Cerebellar cortex (tissue), 1 donor: ENCODE results near the gene CACNA1C.

Experiments
- DNase-seq: peaks from one replicate; pipeline ENCODE4 v3.0.0-alpha.2; 2015; ENCODE audit warnings: low spot score

Gene CACNA1C

GRCh38 chr12:2415568-2415944, 362.8 kb downstream of the CACNA1C start:
- DNase-seq: no peak

- no peak for DNase-seq
These were observed 363.4 kb downstream of the CACNA1C start for GRCh38 chr12:2416158-2416557.

GRCh38 chr12:2417481-2418160, 364.8 kb downstream of the CACNA1C start:
- no peak for DNase-seq

- no peak for DNase-seq
These were observed 365.8 kb downstream of the CACNA1C start for GRCh38 chr12:2418579-2418978.

GRCh38 chr12:2422591-2422990, 369.8 kb downstream of the CACNA1C start:
- no peak for DNase-seq

- DNase-seq: no peak
These were observed 376.2 kb downstream of the CACNA1C start for GRCh38 chr12:2429032-2429431.

- DNase-seq: no peak
These were observed 379.0 kb downstream of the CACNA1C start for GRCh38 chr12:2431810-2432209.

- no peak for DNase-seq
These were observed 380.1 kb downstream of the CACNA1C start for GRCh38 chr12:2432856-2433255.

GRCh38 chr12:2435511-2435910, 382.7 kb downstream of the CACNA1C start:
- DNase-seq: no peak

GRCh38 chr12:2439332-2440100, 386.7 kb downstream of the CACNA1C start:
- no peak for DNase-seq

GRCh38 chr12:2443776-2444175, 391.0 kb downstream of the CACNA1C start:
- DNase-seq: no peak

- no peak for DNase-seq
These were observed 393.2 kb downstream of the CACNA1C start for GRCh38 chr12:2445968-2446367.

- DNase-seq: no peak
These were observed 395.1 kb downstream of the CACNA1C start for GRCh38 chr12:2447861-2448260.

- DNase-seq: no peak
These were observed 396.8 kb downstream of the CACNA1C start for GRCh38 chr12:2449586-2449985.

GRCh38 chr12:2450553-2450952, 397.8 kb downstream of the CACNA1C start:
- no peak for DNase-seq

- no peak for DNase-seq
These were observed 398.2 kb downstream of the CACNA1C start for GRCh38 chr12:2451025-2451424.

- DNase-seq: no peak
These were observed 398.7 kb downstream of the CACNA1C start for GRCh38 chr12:2451497-2451896.

GRCh38 chr12:2453076-2453760, 400.4 kb downstream of the CACNA1C start:
- DNase-seq: no peak

GRCh38 chr12:2453761-2454090, 400.9 kb downstream of the CACNA1C start:
- DNase-seq: no peak

GRCh38 chr12:2454601-2455177, 401.9 kb downstream of the CACNA1C start:
- no peak for DNase-seq

GRCh38 chr12:2455410-2455809, 402.6 kb downstream of the CACNA1C start:
- DNase-seq: no peak

- no peak for DNase-seq
These were observed 403.5 kb downstream of the CACNA1C start for GRCh38 chr12:2456122-2456812.
